ENCODE results near the gene NOL11.

DNA sequence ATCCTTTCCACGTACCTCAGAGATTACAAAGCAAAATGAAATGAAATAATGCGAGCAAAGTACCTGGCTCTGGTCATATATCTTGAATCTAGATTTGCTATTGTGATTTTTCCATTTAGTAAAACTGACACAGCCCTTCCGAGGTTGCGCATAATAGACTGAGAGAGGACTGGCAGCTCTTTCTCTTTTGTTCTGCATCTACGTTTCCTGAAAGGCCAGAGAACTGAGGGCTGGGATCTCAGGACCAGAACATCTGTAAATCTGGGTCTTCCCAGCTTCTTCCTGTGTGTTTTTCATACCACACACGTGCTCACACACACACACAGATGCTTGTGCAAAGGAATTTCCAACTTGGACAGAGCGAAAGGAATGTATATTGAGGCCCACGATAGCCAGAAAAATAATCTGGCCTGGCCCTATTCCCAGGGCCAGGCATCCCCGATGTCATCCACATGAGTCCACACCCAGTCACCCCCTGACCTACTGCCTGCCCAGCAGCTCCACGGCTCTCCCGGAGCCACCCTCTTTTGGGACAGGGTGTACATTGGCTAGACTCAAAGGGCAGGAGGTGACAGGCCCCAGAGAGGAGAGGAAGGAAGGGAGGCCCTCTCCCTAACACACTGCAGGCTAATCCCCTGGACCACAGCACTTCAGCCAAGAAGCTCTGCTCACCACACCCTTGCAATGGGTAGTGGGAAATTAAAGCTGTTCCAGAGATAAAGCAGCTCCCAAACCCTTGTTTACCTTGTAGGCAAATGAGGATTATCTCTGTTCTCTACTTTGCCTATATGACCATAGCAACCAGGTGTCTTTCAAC lies 41.8 kb downstream of the NOL11 start:
- no peak for TF ChIP-seq BHLHE40 (IDR thresholded peaks at IDR 0.05; ENCODE audit: low read depth, low read length)
- TF ChIP-seq, protein P1, sequence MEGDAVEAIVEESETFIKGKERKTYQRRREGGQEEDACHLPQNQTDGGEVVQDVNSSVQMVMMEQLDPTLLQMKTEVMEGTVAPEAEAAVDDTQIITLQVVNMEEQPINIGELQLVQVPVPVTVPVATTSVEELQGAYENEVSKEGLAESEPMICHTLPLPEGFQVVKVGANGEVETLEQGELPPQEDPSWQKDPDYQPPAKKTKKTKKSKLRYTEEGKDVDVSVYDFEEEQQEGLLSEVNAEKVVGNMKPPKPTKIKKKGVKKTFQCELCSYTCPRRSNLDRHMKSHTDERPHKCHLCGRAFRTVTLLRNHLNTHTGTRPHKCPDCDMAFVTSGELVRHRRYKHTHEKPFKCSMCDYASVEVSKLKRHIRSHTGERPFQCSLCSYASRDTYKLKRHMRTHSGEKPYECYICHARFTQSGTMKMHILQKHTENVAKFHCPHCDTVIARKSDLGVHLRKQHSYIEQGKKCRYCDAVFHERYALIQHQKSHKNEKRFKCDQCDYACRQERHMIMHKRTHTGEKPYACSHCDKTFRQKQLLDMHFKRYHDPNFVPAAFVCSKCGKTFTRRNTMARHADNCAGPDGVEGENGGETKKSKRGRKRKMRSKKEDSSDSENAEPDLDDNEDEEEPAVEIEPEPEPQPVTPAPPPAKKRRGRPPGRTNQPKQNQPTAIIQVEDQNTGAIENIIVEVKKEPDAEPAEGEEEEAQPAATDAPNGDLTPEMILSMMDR (conservative IDR thresholded peaks at IDR 0.05; ENCODE audit: low read depth, low read length) = no peak
- TF ChIP-seq POLR2A (IDR thresholded peaks at IDR 0.05; ENCODE audit: low read depth, low read length) = no peak
- TF ChIP-seq CEBPB (IDR thresholded peaks at IDR 0.05; ENCODE audit: low read depth, low read length) = no peak
- no peak for TF ChIP-seq RAD21 (IDR thresholded peaks at IDR 0.05; ENCODE audit: low read length)
- TF ChIP-seq MAFK (IDR thresholded peaks at IDR 0.05; ENCODE audit: low read depth, low read length) = no peak
- TF ChIP-seq, protein P2, sequence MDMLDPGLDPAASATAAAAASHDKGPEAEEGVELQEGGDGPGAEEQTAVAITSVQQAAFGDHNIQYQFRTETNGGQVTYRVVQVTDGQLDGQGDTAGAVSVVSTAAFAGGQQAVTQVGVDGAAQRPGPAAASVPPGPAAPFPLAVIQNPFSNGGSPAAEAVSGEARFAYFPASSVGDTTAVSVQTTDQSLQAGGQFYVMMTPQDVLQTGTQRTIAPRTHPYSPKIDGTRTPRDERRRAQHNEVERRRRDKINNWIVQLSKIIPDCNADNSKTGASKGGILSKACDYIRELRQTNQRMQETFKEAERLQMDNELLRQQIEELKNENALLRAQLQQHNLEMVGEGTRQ (IDR thresholded peaks at IDR 0.05; ENCODE audit: low read depth, low read length) = no peak
- no peak for TF ChIP-seq MAZ (IDR thresholded peaks at IDR 0.05; ENCODE audit: borderline replicate concordance, low read depth, low read length)
